LNCaP clone FGC (cell line): Measurements from ENCODE around the gene ANKRD6.

Source experiments
- DNase-seq: peaks from one replicate; pipeline ENCODE4 v3.0.0-alpha.2; 2011; ENCODE audit warnings: low read depth
- H3K4me3 ChIP-seq: 2 replicates; pipeline ENCODE4 v1.5.1; 2011; ENCODE audit warnings: mild to moderate bottlenecking, low read depth, low read length, control low read depth
- TF ChIP-seq, protein P1 (sequence below): IDR thresholded peaks from 2 replicates; pipeline ENCODE4 v1.5.1; 2012; ENCODE audit warnings: mild to moderate bottlenecking; ENCODE audit not compliant: control insufficient read depth, insufficient read depth; ENCODE audit errors: extremely low read depth

ANKRD6 gene

DNA sequence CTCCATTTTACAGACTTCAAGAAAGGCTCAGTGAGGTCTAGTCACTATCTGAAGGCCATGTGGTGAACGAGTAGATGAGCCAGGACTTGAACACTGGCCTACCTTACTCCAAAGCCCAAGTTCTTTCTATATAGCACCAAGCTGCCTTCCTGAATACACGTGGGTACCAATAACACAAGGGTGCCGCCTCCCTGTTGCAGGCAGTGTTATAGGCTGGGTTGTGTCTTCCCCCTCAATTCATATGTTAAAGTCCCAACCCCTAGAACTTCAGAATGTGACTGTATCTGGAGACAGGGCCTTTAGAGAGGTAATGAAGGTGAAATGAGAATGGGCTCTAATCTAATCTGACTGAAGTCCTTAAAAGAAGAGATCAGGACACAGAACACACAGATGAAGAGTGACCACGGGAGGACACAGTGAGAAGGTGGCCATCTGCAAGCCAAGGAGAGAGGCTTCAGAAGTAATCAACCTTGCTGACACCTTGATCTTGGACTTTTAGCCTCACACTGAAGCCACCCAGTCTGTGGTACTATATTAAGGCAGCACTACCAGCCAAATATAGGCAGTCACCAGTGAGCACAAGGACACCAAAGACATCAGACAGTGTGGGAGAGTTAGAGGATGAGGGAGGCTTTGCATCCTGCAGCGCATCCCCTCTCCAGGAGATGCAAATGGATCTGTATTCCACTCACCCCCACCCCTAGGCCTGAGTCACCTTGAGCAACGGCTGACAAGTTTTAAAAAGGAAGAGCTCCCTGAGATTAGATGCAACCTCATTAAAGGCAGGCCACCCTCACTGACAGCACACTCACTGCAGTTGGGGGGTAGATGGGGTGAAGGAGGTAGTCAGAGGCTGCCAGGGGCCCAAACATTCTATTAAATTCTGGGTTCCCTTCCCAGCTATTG lies 246.5 kb downstream of the ANKRD6 start:
- no peak for DNase-seq
- H3K4me3 ChIP-seq, result no peak overlapping the region
- TF ChIP-seq, protein P1, sequence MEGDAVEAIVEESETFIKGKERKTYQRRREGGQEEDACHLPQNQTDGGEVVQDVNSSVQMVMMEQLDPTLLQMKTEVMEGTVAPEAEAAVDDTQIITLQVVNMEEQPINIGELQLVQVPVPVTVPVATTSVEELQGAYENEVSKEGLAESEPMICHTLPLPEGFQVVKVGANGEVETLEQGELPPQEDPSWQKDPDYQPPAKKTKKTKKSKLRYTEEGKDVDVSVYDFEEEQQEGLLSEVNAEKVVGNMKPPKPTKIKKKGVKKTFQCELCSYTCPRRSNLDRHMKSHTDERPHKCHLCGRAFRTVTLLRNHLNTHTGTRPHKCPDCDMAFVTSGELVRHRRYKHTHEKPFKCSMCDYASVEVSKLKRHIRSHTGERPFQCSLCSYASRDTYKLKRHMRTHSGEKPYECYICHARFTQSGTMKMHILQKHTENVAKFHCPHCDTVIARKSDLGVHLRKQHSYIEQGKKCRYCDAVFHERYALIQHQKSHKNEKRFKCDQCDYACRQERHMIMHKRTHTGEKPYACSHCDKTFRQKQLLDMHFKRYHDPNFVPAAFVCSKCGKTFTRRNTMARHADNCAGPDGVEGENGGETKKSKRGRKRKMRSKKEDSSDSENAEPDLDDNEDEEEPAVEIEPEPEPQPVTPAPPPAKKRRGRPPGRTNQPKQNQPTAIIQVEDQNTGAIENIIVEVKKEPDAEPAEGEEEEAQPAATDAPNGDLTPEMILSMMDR, result no peak

DNA sequence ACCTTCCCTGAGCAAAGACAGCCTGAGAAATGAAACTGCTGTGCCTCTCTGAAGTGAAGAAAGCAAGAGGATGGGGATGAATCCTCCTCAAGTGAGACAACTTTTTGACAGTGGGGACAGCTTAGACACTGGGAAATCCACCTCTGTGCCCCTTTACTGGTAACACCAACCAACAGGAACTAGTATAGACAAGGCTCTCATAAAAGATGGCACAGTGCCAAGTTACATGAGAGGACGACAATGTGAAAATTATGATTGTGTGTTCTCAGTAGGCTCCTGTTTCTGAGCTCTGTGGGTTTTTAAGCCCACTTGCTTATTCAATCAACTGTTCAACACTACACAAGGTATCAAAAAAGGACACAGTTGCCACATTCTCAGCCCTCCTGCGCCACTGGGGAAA lies 247.2 kb downstream of the ANKRD6 start:
- DNase-seq, result no peak
- TF ChIP-seq, protein P1, result no peak
- H3K4me3 ChIP-seq, result no peak overlapping the region

DNA sequence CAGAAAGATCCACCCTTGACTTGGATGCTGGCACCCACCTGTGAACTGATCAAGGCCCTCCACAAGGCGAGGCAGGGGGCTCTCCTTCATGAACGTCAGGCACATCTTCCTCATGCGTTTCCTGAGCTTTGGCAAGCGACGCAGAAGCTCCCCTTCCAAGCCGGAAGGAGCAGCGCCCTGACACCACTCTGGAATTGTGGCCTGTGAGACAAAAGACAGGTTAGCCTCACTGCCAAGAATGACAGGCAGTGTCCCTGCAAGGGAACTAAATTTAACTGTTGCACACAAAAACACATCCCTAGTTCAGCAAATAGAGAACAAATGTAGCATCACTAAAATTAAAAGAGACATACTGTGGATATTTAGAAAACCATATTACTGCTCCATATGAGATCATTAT lies 247.6 kb downstream of the ANKRD6 start:
- DNase-seq, result no peak
- TF ChIP-seq, protein P1, result no peak
- H3K4me3 ChIP-seq, result no peak overlapping the region

DNA sequence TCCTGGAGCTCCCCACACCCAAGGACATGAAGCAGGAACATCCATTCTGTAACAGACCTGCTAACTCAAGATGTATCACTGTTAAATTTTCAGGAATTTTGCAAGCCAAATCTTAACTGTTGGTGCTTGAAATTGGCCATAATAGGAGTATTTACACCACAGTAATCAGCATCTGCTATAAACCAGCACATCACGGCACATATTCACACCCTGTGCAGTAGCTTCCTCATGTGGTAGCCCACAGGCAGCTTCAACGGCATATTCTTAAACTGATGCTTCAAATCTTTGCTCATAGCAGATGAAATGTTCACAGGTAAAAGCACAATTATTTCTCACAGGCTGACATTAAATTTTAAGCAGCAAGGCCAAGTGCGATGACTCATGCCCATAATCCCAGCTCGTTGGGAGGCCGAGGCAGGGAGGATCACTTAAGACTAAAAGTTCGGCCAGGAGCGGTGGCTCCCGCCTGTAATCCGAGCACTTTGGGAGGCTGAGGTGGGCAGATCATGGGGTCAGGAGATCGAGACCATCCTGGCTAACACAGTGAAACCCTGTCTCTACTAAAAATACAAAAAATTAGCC lies 249.1 kb downstream of the ANKRD6 start:
- TF ChIP-seq, protein P1, result no peak
- no peak overlapping the region for H3K4me3 ChIP-seq
- no peak for DNase-seq

DNA sequence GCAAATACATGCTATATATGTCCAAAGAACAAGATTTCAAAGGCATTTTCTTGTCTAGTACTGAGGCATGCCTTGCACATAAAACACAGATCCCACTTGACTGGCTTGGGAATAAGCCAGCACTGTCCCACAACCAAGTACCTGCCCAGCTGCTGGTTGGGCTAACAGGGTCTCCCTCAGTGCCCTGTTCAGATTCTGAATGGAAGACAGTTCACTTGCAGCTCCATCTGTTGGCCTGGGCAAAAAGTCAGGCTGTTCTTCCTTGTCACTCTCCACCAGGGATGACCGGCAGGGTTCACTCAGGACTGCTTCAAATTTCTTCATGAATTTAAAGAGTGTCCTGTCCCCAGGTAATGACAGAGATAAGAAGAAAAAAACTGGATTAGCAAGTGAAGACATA lies 250.0 kb downstream of the ANKRD6 start:
- no peak overlapping the region for H3K4me3 ChIP-seq
- TF ChIP-seq, protein P1, result no peak
- DNase-seq, result no peak
